GM21723 (cell line): ENCODE measurements around the gene RFT1.

ENCODE experiments used
- ATAC-seq: cut with Tn5 transposase; IDR thresholded peaks from one replicate; pipeline ENCODE4 v1.9.1; 2021; ENCODE audit warnings: mild to moderate bottlenecking, moderate library complexity; ENCODE audit not compliant: unreplicated experiment

The RFT1 gene

DNA sequence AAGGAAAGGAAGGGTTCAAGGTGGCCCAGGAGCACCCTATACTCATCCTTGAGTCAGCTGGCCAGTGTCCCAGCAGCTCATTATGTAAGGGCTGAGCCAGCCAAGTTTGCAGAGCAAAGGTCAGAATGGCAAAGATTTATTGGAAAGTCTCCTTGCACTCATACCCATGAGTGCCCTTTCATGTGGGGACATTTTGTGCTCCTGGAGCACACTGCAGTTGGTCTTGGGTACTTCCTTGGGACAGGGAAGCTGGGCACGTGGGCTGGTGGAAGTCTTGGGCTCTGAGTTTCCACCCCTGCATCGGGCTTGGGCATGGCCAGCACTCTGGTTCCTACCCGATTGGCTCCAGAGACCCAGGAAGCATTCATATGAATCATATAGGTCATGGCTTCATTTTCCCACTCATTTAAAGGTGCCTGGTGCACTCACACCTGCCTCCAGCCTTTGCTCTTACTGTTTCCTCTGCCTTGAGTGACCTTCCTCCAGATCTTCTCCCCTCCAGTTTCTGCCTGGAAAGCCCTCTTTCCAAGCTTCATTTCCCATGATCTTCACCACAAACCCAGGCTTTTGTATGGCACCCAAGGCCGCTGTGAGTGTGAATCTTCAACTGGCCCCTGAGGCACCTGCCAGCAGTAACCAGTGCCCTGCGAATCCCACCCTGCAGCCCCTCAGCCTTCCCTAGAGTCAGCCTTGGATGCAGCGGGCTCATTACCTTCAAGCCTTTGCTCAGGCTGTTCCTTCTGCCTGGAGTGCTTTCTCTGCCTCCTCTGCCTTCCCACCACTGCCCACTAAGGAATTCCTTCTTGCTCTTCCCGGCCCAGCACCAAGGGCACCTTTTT, 20.2 kb upstream of the RFT1 start:
- no peak for ATAC-seq

DNA sequence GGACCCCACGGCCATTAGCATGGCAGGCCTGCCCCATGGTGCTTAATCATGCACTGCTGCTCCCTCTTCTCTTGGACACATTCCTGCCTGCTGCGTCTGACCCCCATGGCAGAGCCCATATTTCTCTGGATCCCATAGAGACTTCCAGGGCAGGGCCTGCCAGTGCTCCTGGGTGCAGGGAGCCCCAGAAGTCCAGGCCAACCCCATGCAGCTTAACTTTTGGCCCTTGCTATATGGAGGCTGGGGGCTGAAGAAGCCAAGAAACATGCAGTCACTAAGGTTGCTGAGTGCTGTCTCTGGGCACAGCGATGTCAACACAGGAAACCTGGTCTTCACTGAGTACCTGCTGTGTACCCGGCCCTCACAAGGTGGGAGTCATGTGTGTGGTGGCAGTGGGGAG, 19.5 kb upstream of the RFT1 start:
- ATAC-seq: no peak

DNA sequence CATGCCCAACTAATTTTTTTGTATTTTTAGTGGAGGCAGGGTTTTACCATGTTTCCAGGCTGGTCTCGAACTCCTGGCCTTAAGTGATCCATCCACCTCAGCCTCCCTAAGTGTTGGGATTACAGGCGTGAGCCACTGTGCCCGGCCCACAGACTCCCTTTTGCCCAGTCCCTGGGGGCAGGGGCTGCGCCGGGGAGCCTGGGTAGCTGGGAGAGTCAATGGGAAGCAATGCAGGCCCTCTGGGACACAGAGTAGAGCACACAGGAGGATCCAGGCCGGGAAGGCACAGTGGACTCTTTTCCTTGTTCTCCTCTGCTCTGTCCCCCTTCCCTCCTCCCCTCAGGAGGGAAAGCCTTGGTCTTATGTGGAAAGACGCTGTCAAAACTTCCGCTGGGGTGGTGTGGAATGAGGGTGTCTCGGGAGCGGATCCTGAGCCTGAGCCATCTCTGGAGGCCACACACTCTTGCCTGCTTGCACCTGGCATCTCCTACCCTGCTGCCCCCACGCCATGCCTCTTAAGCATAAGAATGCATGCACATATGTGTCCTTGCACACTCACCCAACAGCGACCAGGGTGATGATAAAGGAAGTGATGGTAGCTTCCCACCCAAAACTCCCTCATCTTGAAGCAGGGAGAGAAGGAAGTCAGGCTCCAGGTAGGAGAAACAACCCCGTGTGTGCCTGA, 18.9 kb upstream of the RFT1 start:
- no peak for ATAC-seq

DNA sequence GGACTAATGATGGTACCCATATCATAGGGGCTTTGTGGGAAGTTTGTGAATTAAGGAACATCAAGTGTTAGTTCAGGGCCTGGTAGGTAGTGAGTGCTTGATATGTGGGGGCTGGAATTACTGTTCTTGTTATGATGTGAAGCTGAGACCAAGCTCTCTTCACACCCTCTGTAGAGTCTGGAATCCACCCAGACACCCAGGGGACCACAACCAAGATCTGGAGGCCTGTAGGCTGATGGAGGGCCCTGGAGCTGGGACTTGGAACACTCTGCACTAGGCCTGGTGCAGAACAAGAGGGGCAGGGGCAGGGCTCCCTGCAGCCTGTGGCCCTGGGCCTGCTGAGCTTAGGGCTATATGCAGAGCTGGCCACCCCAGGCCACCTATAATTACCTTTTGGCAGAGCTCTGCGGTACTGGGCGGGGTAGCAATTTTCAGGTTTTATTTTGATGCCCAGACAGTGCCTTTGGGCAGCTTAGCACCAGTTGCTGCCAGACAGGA, 17.7 kb upstream of the RFT1 start:
- no peak for ATAC-seq

DNA sequence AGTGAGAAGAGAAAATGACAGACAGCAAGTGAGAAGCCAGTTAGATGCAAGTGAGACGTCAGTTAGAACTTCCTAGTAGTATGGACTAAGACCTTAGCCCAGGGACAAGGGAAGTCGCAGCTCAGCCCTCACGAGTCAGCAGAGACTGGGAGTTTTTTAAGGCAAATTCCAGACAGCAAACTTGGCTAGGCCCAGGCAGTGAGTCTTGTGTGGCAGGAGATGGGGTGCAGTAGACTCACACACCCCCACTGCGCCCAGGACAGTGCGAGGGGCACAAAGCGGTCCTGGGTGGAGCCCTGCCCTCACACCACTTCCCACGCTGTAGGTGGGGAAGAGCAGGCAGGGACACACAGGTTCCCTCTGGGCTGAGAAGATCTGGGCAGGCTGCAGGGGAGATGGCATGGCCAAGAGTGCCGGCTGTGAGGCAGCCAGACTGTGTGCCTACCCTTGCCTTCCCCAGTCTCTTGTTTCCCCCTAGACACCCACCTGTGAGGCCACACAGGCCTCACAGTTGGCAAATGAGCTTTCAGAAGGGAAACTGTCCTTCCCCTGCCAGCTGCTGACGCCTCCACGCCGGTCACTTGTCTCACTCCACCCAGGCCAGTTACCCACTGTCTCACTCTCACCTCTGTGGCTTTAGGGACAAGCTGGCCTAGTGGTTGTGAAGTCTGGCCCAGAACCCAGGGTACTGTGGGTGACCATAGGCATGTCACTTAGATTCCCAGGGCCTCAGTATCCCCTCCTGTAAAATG, 17.1 kb upstream of the RFT1 start:
- ATAC-seq: no peak

DNA sequence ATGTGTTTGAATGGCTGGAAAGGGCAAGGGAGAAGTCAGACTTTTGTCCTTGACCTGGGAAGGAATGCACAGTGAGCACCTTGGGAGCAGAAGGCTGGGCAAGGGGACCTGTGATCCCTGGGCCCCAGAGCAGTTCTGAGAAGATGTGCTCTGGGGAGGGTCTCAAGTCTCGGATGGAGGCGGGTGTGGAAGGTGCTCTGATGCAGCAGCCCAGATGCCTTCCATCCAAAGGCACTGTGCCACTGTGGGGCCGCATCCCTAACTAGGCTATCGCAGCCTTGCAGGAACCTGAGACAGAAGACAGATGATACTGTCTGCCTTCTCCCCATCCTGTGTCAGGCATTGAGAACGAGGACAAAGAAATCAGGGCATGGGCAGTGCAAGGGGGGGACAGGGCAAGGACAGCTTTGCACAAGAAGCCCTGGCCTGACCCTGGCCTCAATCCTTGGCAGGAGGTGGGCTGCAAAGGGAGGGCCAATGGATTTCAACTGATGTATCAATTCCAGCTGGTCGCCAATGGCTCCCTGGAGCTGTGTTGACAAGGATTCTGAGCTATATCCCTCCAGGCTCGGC, 16.2 kb upstream of the RFT1 start:
- no peak for ATAC-seq

DNA sequence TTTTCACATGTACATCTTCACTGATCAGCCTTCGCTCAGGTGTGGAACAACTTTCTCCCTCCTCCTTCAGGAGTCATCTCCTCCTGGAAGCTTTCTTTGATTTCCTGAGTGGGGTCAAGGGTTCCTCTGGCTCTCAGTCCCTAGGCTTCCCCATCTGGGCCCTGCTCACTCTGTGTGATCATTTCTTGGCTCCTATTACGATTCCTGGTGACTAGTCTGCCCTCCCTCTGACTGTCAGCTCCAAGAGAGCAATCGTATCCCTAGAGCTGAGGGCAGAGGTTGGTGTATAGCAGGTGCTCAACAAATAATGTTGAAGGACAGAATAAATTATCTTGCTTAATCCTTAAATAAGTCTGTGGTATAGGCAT, 15.5 kb upstream of the RFT1 start:
- ATAC-seq: no peak

DNA sequence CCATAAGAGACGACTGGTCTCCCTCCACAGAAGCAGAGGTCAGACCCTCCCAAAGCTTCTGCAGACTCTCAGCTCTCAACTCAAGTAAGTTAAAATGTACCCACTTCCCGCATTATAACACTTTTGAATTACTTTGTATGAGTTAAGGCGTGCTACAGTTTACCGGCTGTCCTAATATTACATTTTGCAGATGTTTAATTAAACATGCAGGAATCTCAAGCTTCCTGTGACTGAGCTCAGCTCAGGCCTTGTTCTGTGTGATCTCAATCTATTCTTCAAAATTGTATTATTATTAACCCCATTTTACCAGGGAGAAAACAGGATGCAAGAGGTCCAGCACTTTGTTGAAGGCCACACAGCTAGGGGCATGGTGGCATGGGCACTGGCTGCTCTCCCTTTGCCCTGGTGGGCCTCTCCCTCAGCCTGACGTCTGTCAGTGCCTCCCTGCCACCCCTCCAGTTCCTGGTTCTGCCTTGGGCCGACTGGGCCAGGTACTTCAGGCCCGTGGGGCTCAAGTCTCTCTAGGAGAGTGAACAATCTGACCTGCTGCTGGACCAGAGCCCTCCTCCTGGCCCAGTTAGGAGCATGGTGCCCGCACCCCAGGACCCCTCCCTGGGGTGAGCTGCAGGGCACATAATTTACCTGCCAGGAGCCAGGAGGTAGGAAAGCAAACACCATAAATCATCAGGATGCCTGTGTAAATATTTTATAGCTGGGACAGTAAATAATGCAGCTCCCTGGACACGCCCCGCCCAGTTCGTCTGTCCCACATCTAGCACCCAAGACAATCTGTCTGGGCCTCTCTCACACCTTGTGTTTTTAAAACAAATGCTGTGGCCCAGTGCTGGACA, 14.9 kb upstream of the RFT1 start:
- no peak for ATAC-seq

DNA sequence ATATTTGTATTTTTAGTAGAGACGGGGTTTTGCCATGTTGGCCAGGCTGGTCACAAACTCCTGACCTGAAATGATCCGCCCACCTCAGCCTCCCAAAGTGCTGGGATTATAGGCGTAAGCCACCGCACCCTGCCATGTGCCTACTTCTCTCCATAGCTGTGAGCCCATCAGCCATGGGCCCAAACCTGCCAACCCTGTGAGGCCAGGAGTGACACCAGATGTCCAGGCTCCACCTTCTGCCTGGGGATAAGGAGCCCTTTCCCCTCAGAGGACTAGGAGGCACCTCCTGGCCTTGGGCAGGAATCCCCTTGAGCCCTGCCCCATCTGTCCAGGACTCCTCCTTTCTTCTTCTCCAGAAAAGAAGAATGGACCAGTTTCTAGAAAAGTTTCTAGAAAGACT, 14.2 kb upstream of the RFT1 start:
- ATAC-seq: no peak

DNA sequence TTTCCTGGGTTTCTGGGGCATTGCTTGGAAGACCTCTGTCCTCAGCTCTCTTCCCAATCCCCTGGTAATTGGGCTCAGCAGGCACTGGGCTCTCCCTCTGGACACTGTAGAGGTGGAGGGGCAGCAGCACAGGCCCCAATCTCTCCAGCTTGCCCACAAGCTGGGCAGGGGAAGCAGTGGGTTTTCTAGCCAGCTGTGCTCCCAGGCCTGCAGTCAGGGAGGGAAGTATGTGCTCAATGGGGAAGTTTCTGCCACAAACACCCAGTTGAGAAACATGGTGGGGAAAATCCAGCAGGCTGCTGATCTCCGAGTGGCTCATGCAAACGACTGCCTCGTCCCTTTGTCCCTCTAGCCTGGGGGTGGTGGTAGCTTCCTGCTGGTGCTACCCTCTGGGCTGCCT, 12.8 kb upstream of the RFT1 start:
- no peak for ATAC-seq

DNA sequence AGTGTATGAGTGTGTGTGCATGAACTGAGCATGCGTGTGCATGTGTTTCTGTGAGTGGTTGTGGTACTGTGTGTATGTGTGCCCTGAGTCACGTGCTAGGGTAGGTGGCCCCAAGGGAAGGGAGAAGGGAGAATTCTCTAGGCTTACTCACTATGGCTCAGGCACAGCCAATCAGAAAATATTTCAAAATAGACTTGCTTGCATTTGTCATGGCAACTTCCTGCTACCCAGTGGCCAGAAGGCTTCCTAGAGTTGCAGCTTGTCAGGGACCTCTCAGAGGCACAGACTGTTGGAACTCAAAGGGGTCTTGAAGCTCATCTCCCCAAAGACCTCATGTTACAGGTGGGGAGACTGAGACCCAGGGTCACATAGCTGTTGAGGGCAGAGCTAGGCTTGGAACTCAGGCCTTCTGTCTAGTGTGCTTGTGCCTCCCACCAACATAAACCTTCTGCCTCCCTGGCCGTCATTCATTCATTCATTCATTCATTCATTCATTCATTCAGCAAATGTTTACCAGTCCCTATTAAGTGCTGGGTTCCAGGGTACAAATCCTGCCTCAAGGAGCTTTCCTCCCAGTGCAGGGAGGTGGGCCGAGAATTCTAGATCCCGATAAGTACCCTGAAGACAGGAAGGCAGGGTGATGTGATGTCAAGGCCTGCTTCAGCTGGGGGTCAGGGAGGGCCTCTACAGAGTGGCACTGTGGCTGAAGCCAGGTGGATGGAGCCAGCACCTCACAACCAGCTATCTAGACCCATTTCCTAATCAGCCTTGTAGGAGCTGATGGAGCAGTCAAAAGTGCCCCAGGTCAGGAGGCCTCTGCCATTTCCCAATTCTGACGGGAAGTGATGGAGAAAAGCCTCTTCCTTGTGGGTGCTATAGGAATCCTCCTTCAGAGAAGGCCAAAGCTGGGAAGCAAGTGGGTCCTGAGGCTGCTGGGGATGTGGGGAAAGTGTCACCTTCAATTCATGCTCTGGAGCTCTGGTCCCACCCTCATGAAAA, 10.9 kb upstream of the RFT1 start:
- no peak for ATAC-seq

DNA sequence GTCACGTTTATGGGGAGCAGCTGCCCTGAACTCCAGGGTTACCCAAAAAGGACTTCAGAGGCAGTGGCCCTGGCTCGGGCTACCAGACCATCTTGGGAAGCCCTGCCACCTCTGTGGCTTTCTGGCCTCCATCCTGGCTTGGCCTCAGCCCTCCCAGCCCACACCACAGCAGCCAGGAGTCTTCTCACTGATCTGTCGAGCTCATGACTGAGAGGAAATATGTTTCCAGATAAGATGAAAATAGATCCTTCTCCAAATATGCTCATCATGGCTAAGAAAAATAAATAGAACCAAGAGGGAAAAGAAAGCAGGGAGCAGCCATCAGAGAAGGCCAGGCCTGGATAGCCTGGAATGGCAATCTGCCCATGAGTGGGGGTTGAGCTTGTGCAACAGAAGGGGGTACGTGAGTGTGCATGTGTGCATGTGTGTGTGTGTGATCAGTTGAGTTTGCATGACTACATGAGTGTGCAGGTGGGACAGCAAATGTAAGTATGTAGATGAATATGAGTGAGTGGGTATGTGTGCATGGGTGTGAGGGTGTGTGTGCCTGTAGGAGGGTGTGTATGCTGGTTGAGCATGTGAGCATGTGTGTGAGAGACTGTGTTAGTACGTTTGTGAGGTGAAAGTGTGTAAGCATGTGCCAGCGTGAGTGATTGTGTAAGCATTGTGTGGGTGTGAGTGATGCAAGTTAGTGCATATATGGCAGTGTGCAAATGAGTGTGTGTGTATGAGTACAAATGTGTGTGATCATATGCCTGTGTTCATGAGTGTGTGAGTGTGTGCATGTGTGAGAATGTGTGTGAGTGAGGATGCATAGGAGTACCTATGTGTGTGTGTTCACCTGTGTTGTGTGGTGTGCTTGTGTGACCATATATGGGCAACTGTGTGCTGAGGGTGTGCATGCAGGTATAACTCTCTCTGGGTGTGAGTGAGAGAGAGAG, 9.9 kb upstream of the RFT1 start:
- no peak for ATAC-seq

DNA sequence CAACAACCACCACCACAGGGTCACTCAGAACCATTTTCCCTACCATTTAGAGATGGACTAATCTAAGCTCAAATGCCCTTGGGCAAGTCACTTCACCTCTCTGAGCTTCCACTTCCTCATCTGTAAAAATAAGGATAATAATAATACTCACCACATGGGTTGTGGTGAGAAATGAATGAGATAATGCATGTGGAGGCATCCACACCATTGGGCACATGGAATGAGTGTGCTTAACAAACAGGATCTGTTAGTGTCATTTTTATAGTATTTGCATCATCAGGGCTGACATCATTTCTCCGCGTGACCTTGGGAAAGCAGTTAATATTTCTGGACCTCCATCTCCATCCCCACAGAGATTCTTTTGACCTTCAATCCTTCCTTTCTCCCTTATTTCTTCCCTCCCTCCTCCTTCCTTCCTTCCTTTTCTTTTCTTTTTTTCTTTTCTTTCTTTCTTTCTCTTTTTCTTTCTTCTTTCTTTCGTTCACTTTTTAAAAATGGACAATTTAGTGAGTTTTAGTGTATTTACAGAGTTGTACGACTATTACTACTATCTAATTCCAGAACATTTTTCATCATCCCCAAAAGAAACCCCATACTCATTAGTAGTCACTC, 7.7 kb upstream of the RFT1 start:
- ATAC-seq: no peak

DNA sequence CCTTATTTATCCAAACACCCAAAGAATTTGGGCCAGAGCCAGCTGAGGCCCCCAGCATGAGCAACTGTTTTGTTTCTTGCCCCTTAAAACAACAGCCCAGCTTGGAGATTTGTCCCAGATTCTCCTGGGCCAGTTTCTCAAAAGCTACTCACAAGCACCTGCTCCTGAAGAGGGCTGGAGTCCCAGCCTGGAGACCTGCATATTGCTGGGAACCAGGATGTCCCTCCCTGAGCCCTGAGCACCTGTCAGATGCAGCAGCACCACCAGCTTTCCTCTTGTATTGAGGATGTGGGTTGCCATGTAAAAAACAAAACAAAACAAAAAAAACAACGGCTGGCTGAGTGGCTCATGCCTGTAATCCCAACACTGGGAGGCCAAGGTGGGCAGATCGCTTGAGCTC, 7.0 kb upstream of the RFT1 start:
- ATAC-seq: no peak

DNA sequence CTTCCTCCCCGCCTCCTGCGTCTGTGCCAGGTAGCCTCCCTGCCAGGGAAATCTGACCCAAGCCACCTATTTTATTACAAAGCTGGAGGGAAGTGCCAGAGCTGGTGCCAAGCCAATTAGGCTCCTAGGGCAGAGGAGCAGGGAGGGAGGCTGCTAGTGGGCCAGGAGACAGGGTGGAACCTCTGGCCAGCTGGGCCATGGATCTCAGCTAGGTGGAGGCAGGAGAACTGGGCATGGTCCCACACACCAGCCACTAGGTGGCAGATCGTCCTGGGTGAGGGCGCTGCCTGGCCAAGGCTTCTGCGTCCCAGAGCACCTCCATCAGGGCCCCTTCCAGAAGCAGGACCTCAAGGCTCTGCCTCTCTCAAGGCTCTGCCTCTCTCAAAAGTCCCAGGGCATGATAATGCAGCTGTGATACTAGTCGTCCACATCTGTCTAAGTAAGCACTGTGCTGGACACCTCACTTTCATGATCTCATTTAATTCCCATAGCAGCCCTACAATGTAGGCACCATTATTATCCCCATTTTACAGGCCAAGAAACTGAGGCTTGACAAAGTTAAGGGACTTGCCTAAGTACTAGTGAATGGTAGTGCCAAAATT, 4.5 kb upstream of the RFT1 start:
- peak; percentile 65 for ATAC-seq

DNA sequence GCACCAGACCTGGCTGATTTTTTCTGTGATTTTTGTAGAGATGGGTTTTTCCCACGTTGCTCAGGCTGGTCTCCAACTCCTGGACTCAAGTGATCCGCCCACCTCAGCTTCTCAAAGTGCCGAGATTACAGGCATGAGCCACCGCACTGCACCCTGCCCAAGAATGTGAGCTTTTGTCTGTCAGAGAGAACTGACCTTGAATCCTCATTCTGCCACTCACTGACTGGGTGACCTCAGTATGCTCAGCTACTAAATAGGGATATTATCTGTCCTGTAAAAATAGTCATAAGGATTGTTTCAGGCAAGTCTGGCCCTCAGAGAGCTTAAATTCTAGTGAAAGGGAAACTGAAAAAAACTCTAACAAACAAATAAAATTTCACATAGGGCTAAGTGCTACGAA, 2.1 kb upstream of the RFT1 start:
- no peak for ATAC-seq

DNA sequence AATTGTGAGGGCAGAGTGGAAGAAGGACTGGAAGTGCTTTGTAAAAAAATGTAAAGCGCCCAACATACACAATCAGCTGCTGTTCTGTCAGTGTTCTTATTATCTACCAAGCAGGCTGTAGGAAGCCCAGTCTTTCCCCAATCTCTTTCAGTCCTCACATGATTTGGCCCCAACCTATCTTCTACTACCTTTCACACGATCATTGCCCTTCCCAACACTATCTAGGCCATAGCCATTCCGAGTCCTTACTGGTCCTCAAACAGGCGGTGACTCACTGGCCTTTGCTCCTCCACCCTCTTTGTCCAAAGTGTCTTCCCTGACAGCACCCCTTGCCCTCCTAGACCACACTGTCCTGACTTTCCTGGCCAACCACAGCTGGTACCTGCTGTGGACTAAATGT, 861 bp upstream of the RFT1 start:
- ATAC-seq: no peak
